HepG2 (cell line): Measurements from ENCODE around the gene SRCIN1. TPM values are rescaled to one million over a fixed set of nuclear protein-coding genes. Genes with fewer than 3 reads are reported as not detected.

Experiments used
- ATAC-seq: fragments of 200-7000 bp; cut with Tn5 transposase; 3 replicates; pipeline ENCODE4 v1.9.1; 2020; ENCODE audit warnings: mild to moderate bottlenecking, moderate library complexity
- BruUV-seq: library from RNA; stranded (reverse); fragments of 400-500 nt; replicated peaks from 2 replicates; lab custom pipeline; 2021; lab: Mats Ljungman, UMichigan
- CTCF ChIA-PET: fragments of 300-600 bp; formaldehyde crosslinking; extraction: SDS; loops from one replicate; lab custom pipeline; 2021; ENCODE audit warnings: low total read pairs, inconsistent platforms, low intra/inter-chr PET ratio; lab: Yijun Ruan, JAX
- POLR2A ChIA-PET: fragments of 350-600 bp; sonication (Branson Sonifier 250); formaldehyde crosslinking; loops from one replicate; lab custom pipeline; 2020; ENCODE audit warnings: antibody characterized with exemption, inconsistent platforms; lab: Yijun Ruan, JAX
- DNase-seq: peaks from one replicate; pipeline ENCODE4 v3.0.0-alpha.2; 2015; ENCODE audit warnings: low spot score
- FAIRE-seq: peaks from 3 replicates; lab custom pipeline; 2011; peaks lifted over from hg19 to GRCh38; lab: Jason Lieb, UNC
- H2AFZ ChIP-seq: one replicate; pipeline ENCODE4 v1.6.1; 2011; ENCODE audit warnings: low read length, inconsistent platforms
- H3K27ac ChIP-seq: fragments of 300-600 bp; 3 replicates; pipeline ENCODE4 v1.8.0; 2011; ENCODE audit warnings: mixed run types, mild to moderate bottlenecking, mixed read lengths, low read length, inconsistent platforms; ENCODE audit not compliant: insufficient read depth; ENCODE audit errors: extremely low read length
- H3K27me3 ChIP-seq, 2 experiments: fragments of 200-600 bp in 1 of 2; 2 replicates in 1 of 2; 3 replicates in 1 of 2; pipeline versions ENCODE4 v1.6.0 to v1.8.0; 2011; ENCODE audit warnings: low read length in 2 of 2, mild to moderate bottlenecking in 2 of 2, moderate library complexity in 2 of 2, inconsistent platforms in 1 of 2; ENCODE audit not compliant: insufficient read depth in 2 of 2, control insufficient read depth in 1 of 2
- H3K36me3 ChIP-seq, 2 experiments: fragments of 200-600 bp in 1 of 2; replicated peaks in 1 of 2; 2 replicates in 1 of 2; 3 replicates in 1 of 2; pipeline versions ENCODE4 v1.5.1 to v1.8.0; 2011; ENCODE audit warnings: low read length in 2 of 2, inconsistent platforms in 1 of 2; ENCODE audit not compliant: insufficient read depth in 2 of 2, control insufficient read depth in 1 of 2
- H3K4me1 ChIP-seq: 2 replicates; pipeline ENCODE4 v1.5.1; 2012; ENCODE audit warnings: low read length, inconsistent platforms; ENCODE audit not compliant: insufficient read depth
- H3K4me2 ChIP-seq: 2 replicates; pipeline ENCODE4 v1.6.0; 2011; ENCODE audit warnings: low read depth, low read length, inconsistent platforms
- H3K4me3 ChIP-seq, 3 experiments: fragments of 200-600 bp in 1 of 3; sonication (generic), shearing (Covaris generic) in 1 of 3; replicated peaks in 1 of 3; 2 replicates each; pipeline ENCODE4 v1.5.1; 2011 to 2016; ENCODE audit warnings: low read length in 3 of 3, inconsistent platforms in 2 of 3, low read depth in 2 of 3, mild to moderate bottlenecking in 2 of 3, control low read depth in 1 of 3, mixed read lengths in 1 of 3; ENCODE audit not compliant: insufficient read depth in 1 of 3
- H3K79me2 ChIP-seq: one replicate; pipeline ENCODE4 v1.6.1; 2011; ENCODE audit warnings: low read length, inconsistent platforms; ENCODE audit not compliant: insufficient read depth
- H3K9ac ChIP-seq: 2 replicates; pipeline ENCODE4 v1.6.0; 2011; ENCODE audit warnings: mild to moderate bottlenecking, low read depth, low read length, inconsistent platforms; ENCODE audit not compliant: insufficient read depth
- H3K9me3 ChIP-seq: 2 replicates; pipeline ENCODE4 v1.5.1; 2012; ENCODE audit warnings: mild to moderate bottlenecking, low read length
- H4K20me1 ChIP-seq: 2 replicates; pipeline ENCODE4 v1.6.0; 2011; ENCODE audit warnings: inconsistent platforms, mild to moderate bottlenecking, low read length, moderate library complexity; ENCODE audit not compliant: insufficient read depth
- CSRNP1 ChIP-seq: sonication (generic); formaldehyde crosslinking; IDR thresholded peaks from 2 replicates; pipeline ENCODE4 v1.8.1; 2023; ENCODE audit warnings: mild to moderate bottlenecking, missing genetic modification reagents
- CTCF ChIP-seq: sonication (generic); formaldehyde crosslinking; IDR thresholded peaks from 2 replicates; pipeline ENCODE4 v1.5.0; 2020; ENCODE audit warnings: mild to moderate bottlenecking, missing genetic modification reagents, moderate library complexity
- DDIT3 ChIP-seq: sonication (generic); formaldehyde crosslinking; IDR thresholded peaks from 2 replicates; pipeline ENCODE4 v1.4.0; 2020; ENCODE audit warnings: mild to moderate bottlenecking, missing genetic modification reagents
- FOSL1 ChIP-seq: sonication (generic); formaldehyde crosslinking; IDR thresholded peaks from 2 replicates; pipeline ENCODE4 v1.9.0; 2021; ENCODE audit warnings: missing genetic modification reagents, borderline replicate concordance
- HNRNPLL ChIP-seq: fragments of 200-400 bp; formaldehyde crosslinking; IDR thresholded peaks from 2 replicates; pipeline ENCODE4 v1.6.1; 2017; ENCODE audit warnings: mild to moderate bottlenecking, low read depth, low read length; ENCODE audit not compliant: poor library complexity, severe bottlenecking
- HNRNPUL1 ChIP-seq: fragments of 200-400 bp; formaldehyde crosslinking; IDR thresholded peaks from 2 replicates; pipeline ENCODE4 v1.6.1; 2017; ENCODE audit warnings: low read depth, mild to moderate bottlenecking, low read length, moderate library complexity
- MAZ ChIP-seq, 2 experiments: sonication (generic) in 1 of 2; formaldehyde crosslinking in 1 of 2; IDR thresholded peaks; 2 replicates each; pipeline versions ENCODE4 v1.5.0 to v1.6.1; 2012 to 2020; ENCODE audit warnings: low read depth in 2 of 2, mild to moderate bottlenecking in 2 of 2, borderline replicate concordance in 1 of 2, improper control_type of control experiment in 1 of 2, low read length in 1 of 2, missing genetic modification reagents in 1 of 2, moderate library complexity in 1 of 2
- MXI1 ChIP-seq: IDR thresholded peaks from 3 replicates; pipeline ENCODE4 v1.6.1; 2012; ENCODE audit warnings: low read depth, low read length, inconsistent platforms, borderline replicate concordance
- NR2F6 ChIP-seq, 2 experiments: IDR thresholded peaks; 2 replicates each; pipeline ENCODE4 v1.6.1; 2016; ENCODE audit warnings: antibody characterized with exemption in 1 of 2, mild to moderate bottlenecking in 1 of 2
- RFX1 ChIP-seq: fragments of 450-650 bp; IDR thresholded peaks from 2 replicates; pipeline ENCODE4 v1.6.1; 2017
- SMAD9 ChIP-seq: sonication (generic); formaldehyde crosslinking; IDR thresholded peaks from 2 replicates; pipeline ENCODE4 v1.5.1; 2020; ENCODE audit warnings: mild to moderate bottlenecking, missing genetic modification reagents
- TBP ChIP-seq: sonication (generic); formaldehyde crosslinking; IDR thresholded peaks from 2 replicates; pipeline ENCODE4 v1.5.0; 2020; ENCODE audit warnings: missing genetic modification reagents
- TSC22D2 ChIP-seq: sonication (generic); formaldehyde crosslinking; IDR thresholded peaks from 2 replicates; pipeline ENCODE4 v1.5.1; 2020; ENCODE audit warnings: missing genetic modification reagents, mild to moderate bottlenecking, borderline replicate concordance
- ZBTB2 ChIP-seq: sonication (generic); formaldehyde crosslinking; IDR thresholded peaks from 2 replicates; pipeline ENCODE4 v1.8.0; 2022; ENCODE audit warnings: low read depth, missing genetic modification reagents
- ZNF580 ChIP-seq: IDR thresholded peaks from 2 replicates; pipeline ENCODE4 v1.6.1; 2016; ENCODE audit warnings: low read depth, borderline replicate concordance
- ZNF598 ChIP-seq: sonication (generic); formaldehyde crosslinking; IDR thresholded peaks from 2 replicates; pipeline ENCODE4 v1.5.1; 2020; ENCODE audit warnings: mild to moderate bottlenecking, missing genetic modification reagents, borderline replicate concordance
- ZNF768 ChIP-seq: sonication (generic); formaldehyde crosslinking; IDR thresholded peaks from 2 replicates; pipeline ENCODE4 v1.4.0; 2020; ENCODE audit warnings: missing genetic modification reagents
- ZSCAN21 ChIP-seq: sonication (generic); formaldehyde crosslinking; IDR thresholded peaks from 2 replicates; pipeline ENCODE4 v1.8.0; 2022; ENCODE audit warnings: mild to moderate bottlenecking, missing genetic modification reagents, moderate library complexity, borderline replicate concordance
- WGBS: methylation state at CpG from one replicate; pipeline ENCODE4 v1.1.6; 2017; ENCODE audit warnings: low lambda C conversion rate; 5-methylcytosine and 5-hydroxymethylcytosine counted together
- in situ Hi-C: cut with HindIII; loops from 2 replicates; pipeline ENCODE4 v1.10.0; 2017; ENCODE audit warnings: low pct_unique_long_range_greater_than_20kb; ENCODE audit not compliant: extremely low pct_ligation_motif_present
- intact Hi-C: fragments of 100-400 bp; cut with micrococcal nuclease; formaldehyde crosslinking; loops from one replicate; pipeline ENCODE4 v1.10.0; 2022; ENCODE audit not compliant: unreplicated experiment
- polyA plus RNA-seq, 8 experiments: library from polyadenylated mRNA; depleted of rRNA in 3 of 8; stranded (reverse) in 7 of 8; unstranded in 1 of 8; fragments of >200 nt; fragmentation: Illumina TruSeq in 4 of 8; extraction: Trizol in 4 of 8; gene quantifications; 2 replicates each; pipeline versions ENCODE4 v1.2.1 to v1.2.3, GENCODE V29; 2011 to 2016; ENCODE audit warnings: low read depth in 4 of 8, missing spikeins in 1 of 8, mixed read lengths in 1 of 8; ENCODE audit not compliant: insufficient read depth in 1 of 8
- total RNA-seq, 5 experiments: library from RNA; depleted of rRNA; stranded (reverse); fragments of >200 nt; fragmentation: Illumina TruSeq; extraction: Trizol; gene quantifications; 2 replicates each; pipeline ENCODE4 v1.2.3, GENCODE V29; 2016; ENCODE audit warnings: low read depth in 1 of 5

SRCIN1 gene
- total and polyA plus RNA-seq, 2 of the 13 experiments (the other 11 are each of a cell fraction or from before 2014, with no cell fraction given) = 1.2 to 9.6 TPM

GRCh38 chr17:38572669-38573365 lies 32.9 kb downstream of the SRCIN1 start:
- no peaks in the 10 kb centered on the region for H3K9me3 ChIP-seq
- H3K36me3 ChIP-seq = no peaks in the 10 kb centered on the region
- no peak overlapping the region for H3K27ac ChIP-seq
- 16% methylated on average over 5 of the region's 61 CpGs for WGBS
- peaks cover 30% of the 10 kb centered on the region; the same call in 1 of the 2 replicates for H4K20me1 ChIP-seq
- no peak for FAIRE-seq
- H3K27me3 ChIP-seq = peaks cover 19 to 83% of the 10 kb centered on the region in 2 experiments; a peak in 4 of 5 replicates
- H3K79me2 ChIP-seq = no peaks in the 10 kb centered on the region
- ChIA-PET POLR2A (no interaction called here), CTCF (no interaction called here)
- no peak overlapping the region for H3K9ac ChIP-seq
- intact Hi-C loops = no loop called here
- no peak for DNase-seq
- peaks cover 7% of the 10 kb centered on the region for H3K4me1 ChIP-seq
- H2AFZ ChIP-seq = no peak overlapping the region
- BruUV-seq = no TSS peak
- ATAC-seq = peak; percentile 60
- H3K4me3 ChIP-seq = peak overlapping the region; percentile 22 to 72 (median 27); a peak in 4 of 6 replicates
- H3K4me2 ChIP-seq = peak overlapping the region; percentile 68
- in situ Hi-C loops = no loop called here
- TF ChIP-seq RFX1 (peak; percentile 35; the same call in 1 of the 2 replicates), MAZ (IDR thresholded peaks at IDR 0.05; ENCODE audit: borderline replicate concordance, low read depth, low read length) (no peak), MAZ (CRISPR knock-in tag; IDR thresholded peaks at IDR 0.05; ENCODE audit: low read depth) (peak; percentile 50; the same call in 1 of the 2 replicates), ZNF598 (CRISPR knock-in tag) (0 out of 2 replicates have a peak, but pooled peaks have one; percentile 18), DDIT3 (CRISPR knock-in tag) (no peak), ZNF768 (peak; percentile 69), NR2F6 (IDR thresholded peaks at IDR 0.05) (no peak), NR2F6 (CRISPR knock-in tag; IDR thresholded peaks at IDR 0.05) (no peak), HNRNPUL1 (no peak), TBP (CRISPR knock-in tag) (no peak), MXI1 (peak; percentile 12; the same call in 1 of the 3 replicates), ZBTB2 (0 out of 2 replicates have a peak, but pooled peaks have one; percentile 48), HNRNPLL (peak; percentile 23), ZNF580 (no peak), FOSL1 (CRISPR knock-in tag) (no peak), CTCF (CRISPR knock-in tag) (no peak), CSRNP1 (CRISPR knock-in tag) (no peak), ZSCAN21 (CRISPR knock-in tag) (no peak), TSC22D2 (no peak), SMAD9 (no peak)
